HEK293T (cell line): ENCODE results near the gene ELL.
A peak's percentile ranks its signal among the peaks of the same experiment; 100 is the strongest.

Experiments used
- CTCF ChIA-PET: fragments of 350-600 bp; formaldehyde crosslinking; extraction: SDS; loops from one replicate; lab custom pipeline; 2021; ENCODE audit warnings: antibody characterized with exemption, inconsistent platforms; lab: Yijun Ruan, JAX
- POLR2A ChIA-PET: fragments of 350-600 bp; formaldehyde crosslinking; extraction: SDS; loops from one replicate; lab custom pipeline; 2020; ENCODE audit warnings: antibody characterized with exemption, inconsistent platforms; lab: Yijun Ruan, JAX
- DNase-seq: peaks from one replicate; pipeline ENCODE4 v3.0.0; 2012; ENCODE audit warnings: mixed read lengths; ENCODE audit errors: extremely low spot score
- ARNT ChIP-seq: fragments of 450-650 bp; IDR thresholded peaks from 2 replicates; pipeline ENCODE4 v1.6.1; 2017; ENCODE audit warnings: mild to moderate bottlenecking
- BHLHE40 ChIP-seq: fragments of 450-650 bp; IDR thresholded peaks from 2 replicates; pipeline ENCODE4 v1.6.1; 2016; ENCODE audit warnings: mild to moderate bottlenecking, moderate library complexity, borderline replicate concordance
- CTBP1 ChIP-seq: fragments of 450-650 bp; IDR thresholded peaks from 2 replicates; pipeline ENCODE4 v1.6.1; 2016; ENCODE audit warnings: borderline replicate concordance
- ELF4 ChIP-seq: fragments of 450-650 bp; IDR thresholded peaks from 2 replicates; pipeline ENCODE4 v1.6.1; 2017; ENCODE audit warnings: antibody characterized with exemption
- FOXA1 ChIP-seq: fragments of 450-650 bp; IDR thresholded peaks from 2 replicates; pipeline ENCODE4 v1.6.1; 2016; ENCODE audit warnings: mild to moderate bottlenecking
- FOXK2 ChIP-seq: fragments of 450-650 bp; IDR thresholded peaks from 2 replicates; pipeline ENCODE4 v1.6.1; 2016; ENCODE audit warnings: mild to moderate bottlenecking
- FOXM1 ChIP-seq: fragments of 450-650 bp; IDR thresholded peaks from 2 replicates; pipeline ENCODE4 v1.6.1; 2017; ENCODE audit warnings: mild to moderate bottlenecking, borderline replicate concordance
- HDGF ChIP-seq: fragments of 450-650 bp; IDR thresholded peaks from 2 replicates; pipeline ENCODE4 v1.6.1; 2017; ENCODE audit warnings: antibody characterized with exemption, borderline replicate concordance
- L3MBTL2 ChIP-seq: fragments of 450-650 bp; conservative IDR thresholded peaks from 2 replicates; pipeline ENCODE4 v1.6.1; 2016; ENCODE audit warnings: mild to moderate bottlenecking
- LEF1 ChIP-seq: fragments of 450-650 bp; IDR thresholded peaks from 2 replicates; pipeline ENCODE4 v1.6.1; 2017; ENCODE audit warnings: mild to moderate bottlenecking, borderline replicate concordance
- NFRKB ChIP-seq: fragments of 450-650 bp; IDR thresholded peaks from 2 replicates; pipeline ENCODE4 v1.6.1; 2016; ENCODE audit warnings: mild to moderate bottlenecking, moderate library complexity
- SP1 ChIP-seq: fragments of 450-650 bp; IDR thresholded peaks from 2 replicates; pipeline ENCODE4 v1.6.1; 2017
- SUZ12 ChIP-seq: fragments of 450-650 bp; IDR thresholded peaks from 2 replicates; pipeline ENCODE4 v1.6.1; 2016; ENCODE audit warnings: mild to moderate bottlenecking
- TARDBP ChIP-seq: fragments of 450-650 bp; IDR thresholded peaks from 2 replicates; pipeline ENCODE4 v1.6.1; 2016
- ZNF384 ChIP-seq: fragments of 450-650 bp; IDR thresholded peaks from 2 replicates; pipeline ENCODE4 v1.6.1; 2016
- TF ChIP-seq, protein P1 (sequence below): fragments of 450-650 bp; IDR thresholded peaks from 2 replicates; pipeline ENCODE4 v1.6.1; 2016

ELL gene

DNA sequence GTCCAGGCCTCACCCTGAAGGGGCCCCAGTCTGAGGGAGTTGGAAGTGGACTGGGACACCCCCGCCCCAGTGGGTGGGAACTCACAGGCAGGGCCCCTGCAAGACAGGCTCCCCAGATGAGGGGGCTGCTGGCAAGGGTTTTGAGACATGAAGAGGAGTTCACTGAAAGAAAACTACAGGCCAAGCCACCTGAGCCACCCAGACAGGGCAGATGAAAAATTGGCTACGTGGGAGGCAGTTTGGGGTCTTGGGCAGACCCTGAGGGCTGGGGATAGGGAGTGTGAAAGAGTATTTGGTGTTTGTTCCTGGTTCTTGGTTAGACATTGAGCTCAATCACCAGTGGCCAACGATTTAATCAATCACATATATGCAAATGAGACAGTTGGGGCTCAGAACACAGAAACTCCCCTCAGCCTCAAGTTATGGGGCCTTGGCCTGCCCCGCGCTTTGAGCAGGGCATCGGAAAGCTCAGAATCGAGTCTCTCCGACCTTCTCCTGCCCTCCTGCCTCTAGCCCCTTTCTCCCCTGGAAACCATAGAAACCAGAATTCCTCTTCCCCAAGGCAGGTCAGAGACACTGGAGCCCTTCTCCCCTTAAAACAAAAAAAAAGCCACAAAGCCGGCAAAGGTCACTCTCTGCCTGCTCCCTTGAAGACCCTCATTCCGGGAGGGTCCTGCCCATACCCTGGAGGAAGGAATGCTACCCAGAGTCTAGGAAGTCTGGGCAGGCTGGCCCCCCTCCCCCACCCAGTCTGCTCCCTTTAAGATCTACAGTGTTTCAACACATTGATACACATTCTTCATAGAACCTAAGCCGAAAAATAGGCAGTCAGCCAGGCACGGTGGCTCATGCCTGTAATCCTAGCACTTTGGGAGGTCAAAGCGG is 82.6 kb downstream of the ELL start:
- ChIA-PET POLR2A (interaction anchor here (1.0 to 1.5 kb wide), 4 partner anchors 11 to 107 kb away, joined by 3 to 8 read pairs (median 4); partner anchors contain the start of gene SSBP4), CTCF (interaction anchor here (1.0 kb wide), 1 partner anchor 23 kb away, joined by 3 read pairs; no protein-coding TSS in a partner anchor)

DNA sequence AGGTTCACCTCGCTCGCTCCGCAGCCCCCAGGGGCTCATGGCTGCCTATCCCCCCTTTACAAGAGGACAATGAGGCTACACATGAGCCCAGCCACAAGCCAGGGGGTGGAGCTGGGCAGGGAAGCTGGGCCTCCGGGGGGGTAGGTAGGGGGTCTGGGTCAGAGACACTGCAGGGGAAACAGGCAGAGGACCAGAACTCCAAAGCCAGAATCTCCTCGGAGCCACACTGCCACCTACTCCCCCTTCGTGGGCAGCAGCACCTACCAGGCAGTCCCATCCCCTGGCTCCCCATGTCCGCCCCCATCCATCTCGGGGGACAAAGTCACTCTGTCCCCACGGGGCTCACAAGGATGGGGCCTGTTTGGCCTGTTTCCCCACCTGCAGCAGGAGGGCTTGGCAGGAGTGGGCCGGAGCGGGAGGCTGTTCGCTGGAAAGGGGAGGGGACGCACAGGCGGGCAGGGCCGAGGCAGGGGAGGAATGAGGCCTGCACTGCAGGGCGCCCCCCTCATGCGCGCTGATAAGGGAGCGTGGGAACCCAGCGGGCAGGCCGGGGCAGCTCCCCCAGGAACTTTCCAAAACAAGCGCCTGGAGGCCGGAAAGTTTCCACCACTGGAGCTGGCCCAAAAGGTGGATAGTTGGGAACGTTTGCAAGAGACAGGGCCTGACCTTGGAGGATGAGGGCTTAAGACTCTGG is 83.4 kb downstream of the ELL start:
- ChIA-PET CTCF (interaction anchor here (1.0 kb wide), 1 partner anchor 23 kb away, joined by 3 read pairs; no protein-coding TSS in a partner anchor), POLR2A (interaction anchor here (1.0 to 1.5 kb wide), 4 partner anchors 11 to 107 kb away, joined by 3 to 8 read pairs (median 4); partner anchors contain the start of gene SSBP4)
- peak; percentile 58 for DNase-seq
- TF ChIP-seq HDGF (peak; percentile 65; the same call in 1 of the 2 replicates), FOXK2 (no peak)

More for the DNA sequence above, 82.6 kb downstream of the ELL start:
- TF ChIP-seq SP1 (no peak), ELF4 (no peak), FOXK2 (no peak)
- TF ChIP-seq, protein P1, sequence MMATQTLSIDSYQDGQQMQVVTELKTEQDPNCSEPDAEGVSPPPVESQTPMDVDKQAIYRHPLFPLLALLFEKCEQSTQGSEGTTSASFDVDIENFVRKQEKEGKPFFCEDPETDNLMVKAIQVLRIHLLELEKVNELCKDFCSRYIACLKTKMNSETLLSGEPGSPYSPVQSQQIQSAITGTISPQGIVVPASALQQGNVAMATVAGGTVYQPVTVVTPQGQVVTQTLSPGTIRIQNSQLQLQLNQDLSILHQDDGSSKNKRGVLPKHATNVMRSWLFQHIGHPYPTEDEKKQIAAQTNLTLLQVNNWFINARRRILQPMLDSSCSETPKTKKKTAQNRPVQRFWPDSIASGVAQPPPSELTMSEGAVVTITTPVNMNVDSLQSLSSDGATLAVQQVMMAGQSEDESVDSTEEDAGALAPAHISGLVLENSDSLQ: peak; percentile 64
- DNase-seq: no peak

- POLR2A ChIA-PET: no interaction called here
- DNase-seq: peak; percentile 69
- TF ChIP-seq SP1 (no peak), ELF4 (no peak), TARDBP (peak; percentile 43; the same call in 1 of the 2 replicates), CTBP1 (no peak), L3MBTL2 (peak; percentile 75)
- TF ChIP-seq, protein P1: no peak
- CTCF ChIA-PET: no interaction called here
Observed at GRCh38 chr19:18437491-18438330, 84.2 kb downstream of the ELL start, which contains the start of gene ISYNA1. Gene ISYNA1, minus strand, starts transcription at chr19:18438133. Its CDS starts 154 bp downstream, at chr19:18437979.

DNA sequence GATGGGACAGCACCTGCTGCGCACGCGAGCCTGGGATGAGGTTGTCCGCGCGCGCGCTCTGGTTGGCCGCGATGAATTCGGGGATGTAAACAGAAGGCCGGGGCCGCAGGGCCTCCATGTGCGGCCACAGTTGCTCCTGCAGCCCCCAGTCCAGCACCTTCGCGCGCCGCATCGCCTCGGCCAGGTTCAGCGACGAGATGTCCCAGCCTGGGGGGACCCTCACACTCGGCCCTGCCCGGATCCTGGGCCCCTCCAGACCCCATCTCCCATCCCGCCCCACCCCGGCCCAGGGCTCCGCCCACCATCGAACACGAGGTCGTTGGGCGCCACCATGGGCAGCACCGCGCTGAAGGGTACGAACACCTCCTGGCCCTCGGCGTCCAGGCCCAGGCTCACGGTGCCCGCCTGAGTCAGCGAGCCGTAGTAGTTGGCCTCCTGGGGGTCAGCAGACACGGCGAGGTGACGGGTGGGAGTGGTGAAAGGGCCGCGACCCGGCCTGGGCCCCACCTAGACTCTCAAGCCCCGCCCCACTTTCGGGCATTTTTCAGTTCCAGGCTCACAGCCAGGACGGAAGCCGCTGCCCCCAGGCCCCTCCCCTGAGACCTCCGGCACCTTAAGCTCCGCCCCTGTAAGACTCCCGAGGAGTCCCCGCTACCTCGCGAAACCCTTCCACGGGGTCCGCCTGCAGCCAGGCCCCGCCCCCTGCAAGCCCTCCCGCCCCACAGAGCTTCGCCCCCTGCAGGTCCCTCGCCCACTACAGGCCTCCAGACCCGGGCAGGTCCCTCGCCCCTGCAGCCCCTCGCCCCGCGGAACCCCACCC is 85.0 kb downstream of the ELL start:
- peak; percentile 85 for DNase-seq

DNA sequence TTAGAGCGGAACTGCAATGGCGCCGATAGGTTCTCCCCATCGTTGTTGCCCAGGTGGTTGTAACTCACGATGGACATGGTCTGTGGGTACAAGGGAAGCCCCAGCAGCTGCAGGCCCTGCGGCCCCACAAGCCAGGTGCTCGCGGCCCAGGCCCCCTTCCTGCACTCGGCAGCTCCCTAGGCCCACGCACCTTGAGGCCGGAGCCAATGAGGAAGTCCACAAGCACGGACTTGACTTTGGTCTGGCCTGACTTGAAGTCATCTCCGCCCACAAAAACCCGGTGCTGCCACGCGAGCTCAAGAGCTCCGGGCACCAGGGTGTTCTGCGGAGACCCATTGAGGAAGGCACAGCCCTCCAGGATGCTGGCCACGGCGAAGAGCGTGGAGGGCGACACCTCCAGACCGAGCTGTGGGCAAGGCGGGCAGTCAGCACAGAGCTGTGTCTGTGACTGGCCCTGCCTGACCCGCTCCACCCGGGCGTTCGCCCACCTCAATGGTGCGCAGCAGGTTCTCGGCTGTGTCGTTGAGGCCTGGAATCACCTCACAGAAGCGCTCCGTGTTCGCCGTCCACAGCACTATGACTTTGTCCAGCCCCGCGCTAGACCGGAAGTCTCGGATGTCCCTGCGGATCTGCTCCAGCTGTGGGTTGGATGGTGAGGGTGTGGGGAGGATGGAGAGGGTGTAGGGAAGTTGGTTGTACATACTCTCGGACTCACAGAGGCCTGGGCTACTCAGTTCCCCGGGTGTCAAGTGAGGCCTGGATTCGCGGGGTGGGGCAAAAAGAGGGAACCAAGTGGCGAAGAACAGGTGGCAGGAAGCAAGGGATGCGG is 85.8 kb downstream of the ELL start:
- POLR2A ChIA-PET: interaction anchor here (1.5 to 2.0 kb wide), 2 partner anchors 14 to 17 kb away, joined by 4 to 7 read pairs; partner anchors contain the start of gene SSBP4
- no peak for TF ChIP-seq CTBP1
- TF ChIP-seq HDGF: no peak
- TF ChIP-seq NFRKB: no peak
- no peak for TF ChIP-seq FOXM1
- no peak for TF ChIP-seq L3MBTL2
- TF ChIP-seq ELF4: no peak
- TF ChIP-seq FOXA1: no peak
- TF ChIP-seq FOXK2: no peak
- no peak for TF ChIP-seq BHLHE40
- no peak for TF ChIP-seq ZNF384
- no peak for TF ChIP-seq SUZ12
- TF ChIP-seq ARNT: no peak
- no peak for TF ChIP-seq LEF1
- no peak for TF ChIP-seq TARDBP
- TF ChIP-seq, protein P1: no peak
- TF ChIP-seq SP1: no peak
- no peak for DNase-seq
- CTCF ChIA-PET: no interaction called here

More for the DNA sequence above, 85.0 kb downstream of the ELL start:
- TF ChIP-seq HDGF (no peak), BHLHE40 (no peak), ELF4 (no peak), FOXA1 (no peak), FOXK2 (no peak), SP1 (no peak), LEF1 (no peak)
- TF ChIP-seq, protein P1: no peak
- CTCF ChIA-PET: interaction anchor here (0.6 kb wide), 1 partner anchor 157 kb away, joined by 3 read pairs; no protein-coding TSS in a partner anchor
- POLR2A ChIA-PET: interaction anchor here (0.6 to 1.5 kb wide), 2 partner anchors 14 to 16 kb away, joined by 3 to 4 read pairs; no protein-coding TSS in a partner anchor
